HL-60 (cell line): Measurements from ENCODE around the gene POLG2.

Source experiments
- DNase-seq, 2 experiments: peaks; one replicate each; pipeline ENCODE4 v3.0.0-alpha.2; 2010 to 2020; ENCODE audit warnings: low read depth in 1 of 2, low spot score in 1 of 2
- H3K27ac ChIP-seq: fragments of 250-450 bp; sonication (Bioruptor Pico); replicated peaks from 2 replicates; pipeline ENCODE4 v1.5.1; 2020; ENCODE audit warnings: mild to moderate bottlenecking, moderate library complexity
- H3K27me3 ChIP-seq: fragments of 250-450 bp; sonication (Bioruptor Pico); 2 replicates; pipeline ENCODE4 v1.5.1; 2021; ENCODE audit warnings: mild to moderate bottlenecking, moderate library complexity; ENCODE audit not compliant: insufficient read depth, poor library complexity, severe bottlenecking
- H3K4me3 ChIP-seq: replicated peaks from 2 replicates; pipeline ENCODE4 v1.5.1; 2011; ENCODE audit warnings: mild to moderate bottlenecking, control low read depth, low read length; ENCODE audit not compliant: insufficient read depth
- GABPA ChIP-seq: IDR thresholded peaks from 2 replicates; pipeline ENCODE4 v1.6.1; 2012; ENCODE audit warnings: low read depth
- POLR2AphosphoS5 ChIP-seq: IDR thresholded peaks from 2 replicates; pipeline ENCODE4 v1.6.1; 2012; ENCODE audit warnings: low read depth
- REST ChIP-seq: IDR thresholded peaks from 2 replicates; pipeline ENCODE4 v1.6.1; 2012; ENCODE audit warnings: low read depth; ENCODE audit not compliant: insufficient replicate concordance
- SPI1 ChIP-seq: IDR thresholded peaks from 2 replicates; pipeline ENCODE4 v1.6.1; 2012; ENCODE audit warnings: low read depth, mild to moderate bottlenecking, borderline replicate concordance
- TF ChIP-seq, protein P1 (sequence below): IDR thresholded peaks from one replicate; pipeline ENCODE4 v1.5.1; 2011; ENCODE audit warnings: low read length, control low read depth, inconsistent platforms; ENCODE audit not compliant: insufficient read depth

The POLG2 gene

GRCh38 chr17:64532409-64532808 lies 35.6 kb upstream of the POLG2 start:
- Histone ChIP-seq H3K4me3 (no peak overlapping the region), H3K27me3 (no peaks in the 10 kb centered on the region), H3K27ac (no peak overlapping the region)
- TF ChIP-seq, protein P1, sequence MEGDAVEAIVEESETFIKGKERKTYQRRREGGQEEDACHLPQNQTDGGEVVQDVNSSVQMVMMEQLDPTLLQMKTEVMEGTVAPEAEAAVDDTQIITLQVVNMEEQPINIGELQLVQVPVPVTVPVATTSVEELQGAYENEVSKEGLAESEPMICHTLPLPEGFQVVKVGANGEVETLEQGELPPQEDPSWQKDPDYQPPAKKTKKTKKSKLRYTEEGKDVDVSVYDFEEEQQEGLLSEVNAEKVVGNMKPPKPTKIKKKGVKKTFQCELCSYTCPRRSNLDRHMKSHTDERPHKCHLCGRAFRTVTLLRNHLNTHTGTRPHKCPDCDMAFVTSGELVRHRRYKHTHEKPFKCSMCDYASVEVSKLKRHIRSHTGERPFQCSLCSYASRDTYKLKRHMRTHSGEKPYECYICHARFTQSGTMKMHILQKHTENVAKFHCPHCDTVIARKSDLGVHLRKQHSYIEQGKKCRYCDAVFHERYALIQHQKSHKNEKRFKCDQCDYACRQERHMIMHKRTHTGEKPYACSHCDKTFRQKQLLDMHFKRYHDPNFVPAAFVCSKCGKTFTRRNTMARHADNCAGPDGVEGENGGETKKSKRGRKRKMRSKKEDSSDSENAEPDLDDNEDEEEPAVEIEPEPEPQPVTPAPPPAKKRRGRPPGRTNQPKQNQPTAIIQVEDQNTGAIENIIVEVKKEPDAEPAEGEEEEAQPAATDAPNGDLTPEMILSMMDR = no peak
- no peak for TF ChIP-seq GABPA
- TF ChIP-seq SPI1 = no peak
- TF ChIP-seq REST = no peak
- TF ChIP-seq POLR2AphosphoS5 = no peak
- no peak for DNase-seq

- no peak overlapping the region for H3K27ac ChIP-seq
- no peak for DNase-seq
- no peak overlapping the region for H3K4me3 ChIP-seq
- no peak for TF ChIP-seq REST
- no peak for TF ChIP-seq GABPA
- TF ChIP-seq, protein P1 = no peak
- TF ChIP-seq POLR2AphosphoS5 = no peak
- TF ChIP-seq SPI1 = no peak
- H3K27me3 ChIP-seq = no peaks in the 10 kb centered on the region
Measured at GRCh38 chr17:64531955-64532371, 35.1 kb upstream of the POLG2 start.

DNA sequence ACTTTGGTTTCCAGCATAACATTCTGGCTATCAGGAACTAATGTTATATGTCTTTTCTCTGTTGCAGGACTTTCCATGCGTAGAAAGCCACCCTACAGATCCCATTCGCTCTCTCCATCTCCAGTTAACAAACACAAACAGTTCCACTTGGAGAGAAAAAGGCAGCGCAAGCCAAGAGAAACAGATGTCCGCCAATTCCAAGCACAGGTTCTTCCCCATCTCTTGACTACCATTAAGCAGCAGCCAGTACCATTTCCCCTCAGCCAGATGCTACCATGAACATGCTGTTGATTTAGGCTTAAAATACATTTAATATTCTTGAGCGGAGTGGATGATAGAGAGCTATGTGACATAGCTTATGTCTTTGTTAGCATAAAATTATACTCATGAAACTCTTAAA lies 32.4 kb upstream of the POLG2 start:
- no peak overlapping the region for H3K4me3 ChIP-seq
- H3K27me3 ChIP-seq = no peaks in the 10 kb centered on the region
- no peak for DNase-seq
- TF ChIP-seq REST = no peak
- no peak overlapping the region for H3K27ac ChIP-seq

DNA sequence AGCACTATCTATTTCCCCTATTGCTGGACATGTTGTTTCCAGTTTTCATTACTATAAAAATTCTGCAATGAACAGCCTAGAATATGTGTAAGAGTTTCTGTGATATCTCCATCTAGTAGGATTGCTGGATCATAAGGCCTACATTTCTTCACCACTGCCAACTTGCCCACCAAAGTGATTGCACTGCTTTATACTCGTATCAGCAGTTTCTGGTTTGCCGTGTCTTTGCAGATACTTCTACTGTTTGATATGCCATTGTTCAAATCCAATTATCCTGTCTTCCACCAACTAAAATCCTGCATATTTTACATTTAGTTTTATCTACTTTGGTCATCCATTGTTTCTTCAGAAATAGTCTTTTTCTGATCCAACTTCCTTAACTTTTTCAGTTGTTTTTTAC lies 31.1 kb upstream of the POLG2 start:
- Histone ChIP-seq H3K27me3 (no peaks in the 10 kb centered on the region), H3K27ac (no peak overlapping the region), H3K4me3 (no peak overlapping the region)
- DNase-seq = no peak
- TF ChIP-seq SPI1 = no peak
- TF ChIP-seq GABPA = no peak
- no peak for TF ChIP-seq REST
- no peak for TF ChIP-seq POLR2AphosphoS5
